GM12872 (cell line): ENCODE results near the gene SERPINB1.

Source experiments
- CTCF ChIP-seq: IDR thresholded peaks from 3 replicates; pipeline ENCODE4 v1.5.1; 2011; ENCODE audit warnings: low read depth, mild to moderate bottlenecking, low read length, moderate library complexity; ENCODE audit not compliant: insufficient read depth

SERPINB1 gene

GRCh38 chr6:2848851-2849250, 7.2 kb upstream of the SERPINB1 start:
- no peak for TF ChIP-seq CTCF

GRCh38 chr6:2845880-2846208, 4.2 kb upstream of the SERPINB1 start:
- no peak for TF ChIP-seq CTCF

- no peak for TF ChIP-seq CTCF
These were observed 2.3 kb upstream of the SERPINB1 start for GRCh38 chr6:2844008-2844407.

- no peak for TF ChIP-seq CTCF
These were observed 1.6 kb upstream of the SERPINB1 start for GRCh38 chr6:2843138-2843740.

- no peak for TF ChIP-seq CTCF
These were observed 483 bp upstream of the SERPINB1 start for GRCh38 chr6:2842139-2842552.

GRCh38 chr6:2840749-2841061, 958 bp downstream of the SERPINB1 start:
- TF ChIP-seq CTCF = no peak

GRCh38 chr6:2839982-2840748, 1.5 kb downstream of the SERPINB1 start:
- TF ChIP-seq CTCF = no peak
